ENCODE measurements around the gene ADGRB2.

DNA sequence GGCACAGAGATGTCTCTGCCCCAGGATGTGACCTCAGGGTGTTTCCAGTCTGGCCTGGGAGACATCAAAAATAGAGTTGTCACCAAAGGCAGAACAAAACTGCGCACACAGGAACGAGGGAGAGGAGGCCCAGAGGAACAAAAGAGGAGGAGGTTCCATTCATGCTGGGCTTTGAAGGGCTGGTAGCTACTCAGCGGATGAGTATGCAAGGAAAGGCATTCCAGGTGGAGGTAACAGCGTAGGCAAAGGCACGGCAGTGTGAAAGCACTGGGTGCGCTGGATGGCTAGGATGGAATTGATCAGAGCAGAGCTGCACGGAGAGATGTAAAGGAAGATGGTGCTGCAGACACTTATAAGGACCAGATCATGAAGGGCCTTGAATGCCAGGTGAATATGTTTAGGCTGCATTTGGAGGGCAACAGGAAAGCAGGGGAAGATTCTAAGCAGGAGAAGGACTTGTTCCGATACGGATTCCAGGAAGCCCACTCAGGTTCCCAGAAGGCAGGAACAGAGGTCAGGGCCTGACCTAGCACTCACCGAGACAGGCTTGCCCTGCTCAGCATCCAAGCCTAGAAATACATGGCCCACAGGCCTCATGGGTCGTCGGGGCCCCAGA, 66.7 kb downstream of the ADGRB2 start:
- TF ChIP-seq, protein P1, sequence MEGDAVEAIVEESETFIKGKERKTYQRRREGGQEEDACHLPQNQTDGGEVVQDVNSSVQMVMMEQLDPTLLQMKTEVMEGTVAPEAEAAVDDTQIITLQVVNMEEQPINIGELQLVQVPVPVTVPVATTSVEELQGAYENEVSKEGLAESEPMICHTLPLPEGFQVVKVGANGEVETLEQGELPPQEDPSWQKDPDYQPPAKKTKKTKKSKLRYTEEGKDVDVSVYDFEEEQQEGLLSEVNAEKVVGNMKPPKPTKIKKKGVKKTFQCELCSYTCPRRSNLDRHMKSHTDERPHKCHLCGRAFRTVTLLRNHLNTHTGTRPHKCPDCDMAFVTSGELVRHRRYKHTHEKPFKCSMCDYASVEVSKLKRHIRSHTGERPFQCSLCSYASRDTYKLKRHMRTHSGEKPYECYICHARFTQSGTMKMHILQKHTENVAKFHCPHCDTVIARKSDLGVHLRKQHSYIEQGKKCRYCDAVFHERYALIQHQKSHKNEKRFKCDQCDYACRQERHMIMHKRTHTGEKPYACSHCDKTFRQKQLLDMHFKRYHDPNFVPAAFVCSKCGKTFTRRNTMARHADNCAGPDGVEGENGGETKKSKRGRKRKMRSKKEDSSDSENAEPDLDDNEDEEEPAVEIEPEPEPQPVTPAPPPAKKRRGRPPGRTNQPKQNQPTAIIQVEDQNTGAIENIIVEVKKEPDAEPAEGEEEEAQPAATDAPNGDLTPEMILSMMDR (conservative IDR thresholded peaks at IDR 0.05 in 1 of 2, IDR thresholded peaks at IDR 0.05 in 1 of 2; ENCODE audit: extremely low read depth in 1 of 2, insufficient read depth in 1 of 2, low read depth in 1 of 2, low read length in 2 of 2), result no peak
- TF ChIP-seq EZH2 (IDR thresholded peaks at IDR 0.05; ENCODE audit: borderline replicate concordance, low read length), result no peak

Measured in mammary epithelial cell (primary cell).